GM21717 (cell line): Measurements from ENCODE around the gene TSTD1.

Experiments used
- ATAC-seq: cut with Tn5 transposase; IDR thresholded peaks from one replicate; pipeline ENCODE4 v1.9.1; 2021; ENCODE audit warnings: mild to moderate bottlenecking, moderate library complexity; ENCODE audit not compliant: unreplicated experiment

Gene TSTD1, protein sequence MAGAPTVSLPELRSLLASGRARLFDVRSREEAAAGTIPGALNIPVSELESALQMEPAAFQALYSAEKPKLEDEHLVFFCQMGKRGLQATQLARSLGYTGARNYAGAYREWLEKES

DNA sequence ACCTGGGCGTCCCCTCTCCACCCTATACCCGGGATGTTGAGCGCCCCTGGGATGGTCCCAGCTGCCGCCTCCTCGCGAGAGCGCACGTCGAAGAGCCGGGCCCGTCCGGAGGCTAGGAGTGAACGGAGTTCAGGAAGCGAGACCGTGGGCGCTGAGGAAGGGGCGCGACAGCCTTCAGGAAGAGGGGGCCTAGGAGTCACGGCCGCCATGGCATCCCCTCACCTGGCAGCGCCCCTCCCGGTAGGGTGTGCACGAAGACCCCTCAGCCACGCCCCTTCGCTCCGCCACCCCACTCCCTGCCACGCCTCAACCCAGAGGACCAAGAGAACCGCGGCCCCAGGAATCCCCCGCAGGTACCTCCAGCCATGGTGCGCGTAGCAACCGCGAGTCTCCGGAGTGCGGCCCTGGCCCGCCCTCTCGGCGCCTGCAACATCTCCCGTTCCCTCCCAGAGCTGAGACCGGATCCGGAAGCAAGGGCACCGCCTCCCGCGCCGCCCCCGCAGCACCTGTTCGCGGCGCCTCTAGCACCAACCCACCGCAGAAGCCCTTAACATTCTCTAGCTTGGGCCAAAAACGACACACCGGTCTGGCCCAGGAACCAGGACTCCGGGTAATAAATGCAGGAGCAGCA lies at the start of gene TSTD1:
Gene TSTD1, minus strand, starts transcription at position 442 of the 631 bp plus-strand sequence. Its CDS starts 75 bp downstream, at position 367.
- ATAC-seq: peak; percentile 75

DNA sequence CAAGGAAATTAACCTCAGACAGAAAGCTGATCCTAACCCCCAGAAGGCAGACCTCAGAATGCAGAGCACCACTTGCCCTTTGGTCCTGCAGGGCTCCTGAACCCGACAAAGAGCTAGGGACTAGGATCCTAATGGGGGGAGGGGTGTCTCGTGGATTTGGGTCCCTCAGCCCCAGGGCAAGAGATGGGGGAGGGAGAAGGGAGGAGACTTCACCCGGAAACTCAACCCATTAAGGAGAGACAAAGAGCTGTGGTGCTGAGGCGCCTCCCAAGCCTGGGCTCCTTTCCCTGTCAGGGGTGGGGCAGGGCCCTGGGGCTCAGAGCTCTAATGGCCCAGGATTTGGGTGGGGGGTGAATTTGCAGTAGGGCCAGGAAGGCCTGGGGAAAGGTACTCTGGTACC lies 47.7 kb upstream of the TSTD1 start:
- no peak for ATAC-seq

DNA sequence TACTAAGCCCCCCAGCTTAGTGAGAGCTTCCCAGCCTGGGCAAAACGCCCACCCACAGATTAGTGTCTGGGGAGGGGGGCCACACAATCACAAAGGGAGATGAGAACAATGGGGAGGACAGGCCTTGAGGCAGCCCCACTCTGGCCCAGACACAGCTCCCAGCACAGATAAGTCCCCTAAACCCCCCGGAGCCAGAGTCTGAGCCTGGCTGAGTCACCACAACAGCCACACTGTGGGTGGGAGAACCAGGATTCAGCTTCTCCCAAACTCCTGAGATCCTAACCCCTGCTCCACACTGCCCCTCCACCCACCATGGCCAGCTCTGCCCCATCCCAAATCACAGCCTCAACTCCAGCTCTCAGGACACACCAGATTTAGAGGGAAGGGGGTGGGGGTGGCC lies 46.4 kb upstream of the TSTD1 start:
- ATAC-seq: no peak

DNA sequence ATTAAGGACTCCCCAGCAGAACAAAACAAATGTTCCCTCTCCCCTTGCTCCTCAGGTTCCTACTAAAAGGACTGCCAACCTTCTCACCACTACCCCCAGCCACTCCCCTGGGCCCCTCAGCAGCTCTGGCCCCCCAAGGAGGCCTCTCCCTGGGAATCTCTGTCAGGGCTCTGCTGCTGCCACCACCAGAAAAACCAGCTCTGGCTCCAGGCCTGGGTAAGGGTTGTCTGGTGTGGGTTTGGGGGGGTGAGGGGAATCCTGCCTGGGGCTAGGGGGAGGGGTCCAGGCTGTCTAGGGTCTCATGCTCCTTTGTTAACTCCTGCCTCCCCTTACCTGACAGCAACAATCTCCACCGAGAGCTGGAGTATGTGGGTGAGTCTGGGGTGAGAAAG lies 45.8 kb upstream of the TSTD1 start:
- no peak for ATAC-seq

DNA sequence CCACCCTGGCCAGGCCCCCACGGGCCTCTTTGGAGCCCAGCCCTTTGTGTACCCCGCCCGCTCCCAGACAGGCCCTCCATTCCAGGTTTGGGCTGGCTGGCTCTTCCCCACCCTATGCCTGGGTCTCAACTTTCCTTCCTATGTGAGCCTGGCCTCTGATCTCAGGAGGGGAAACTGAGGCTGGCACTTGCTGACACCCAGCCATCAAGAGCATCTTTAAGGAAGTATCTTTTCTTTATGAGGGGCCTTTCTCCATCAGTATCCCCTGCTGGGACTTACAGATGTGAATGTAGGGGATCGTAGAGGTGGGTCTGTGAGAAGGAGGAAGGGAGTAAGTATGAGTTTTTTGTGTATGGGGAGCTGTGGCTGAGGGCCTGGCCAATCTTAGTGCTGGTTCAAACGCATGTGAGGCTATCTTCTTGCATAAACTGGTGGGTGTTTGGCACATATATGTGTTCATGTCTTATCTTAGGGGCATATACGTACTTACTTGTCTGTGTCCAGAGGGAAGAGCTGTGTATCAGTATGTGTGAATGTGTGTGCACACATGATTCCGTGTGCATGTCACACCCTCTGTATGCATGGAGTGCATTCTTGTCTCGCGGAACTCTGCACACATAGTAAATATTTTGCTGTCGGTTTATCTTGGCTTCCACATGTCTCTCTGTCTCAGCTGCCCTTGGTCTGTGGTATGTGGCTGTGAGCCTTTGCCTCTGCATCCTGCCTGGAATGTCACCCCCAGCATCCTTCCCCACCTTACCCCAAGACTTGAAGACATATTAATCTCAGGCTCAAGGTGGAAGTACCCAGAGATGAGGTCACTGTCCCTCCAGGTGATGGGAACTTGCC lies 45.2 kb upstream of the TSTD1 start:
- no peak for ATAC-seq

DNA sequence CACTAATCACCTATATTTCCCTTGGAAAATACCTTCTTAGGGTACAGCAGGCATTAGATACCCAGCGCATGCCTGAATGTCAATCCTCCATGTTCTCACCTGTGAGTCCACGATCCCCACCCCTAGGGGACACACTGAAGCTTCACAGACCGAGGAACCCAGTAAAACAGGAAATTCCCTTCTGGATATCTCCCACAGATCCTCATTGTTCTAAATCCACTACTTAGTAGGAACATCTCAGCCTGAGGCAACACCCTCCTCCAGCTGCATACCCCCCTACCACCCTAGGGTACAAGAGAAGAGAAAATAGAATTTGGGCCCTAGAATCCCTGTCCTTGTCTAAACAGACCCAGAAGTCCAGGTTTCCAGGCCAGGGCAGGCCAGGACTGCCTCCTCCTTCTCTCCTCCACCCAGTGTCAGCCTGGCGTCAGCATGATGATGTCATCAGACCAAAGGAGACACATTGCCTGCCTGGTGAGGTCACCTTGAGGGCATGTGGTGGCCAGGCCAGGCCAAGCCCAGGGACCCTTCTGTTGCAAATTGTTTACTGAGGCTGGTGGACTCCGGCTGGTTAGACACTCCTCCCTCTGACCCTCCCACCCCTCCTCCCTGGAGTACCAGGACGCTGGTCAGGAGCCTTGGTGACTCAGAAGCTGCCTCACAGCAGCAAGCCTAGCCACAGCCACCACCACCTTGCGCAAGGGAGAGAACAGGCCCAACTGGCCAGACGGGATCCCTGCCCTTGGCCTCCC lies 44.4 kb upstream of the TSTD1 start:
- no peak for ATAC-seq

DNA sequence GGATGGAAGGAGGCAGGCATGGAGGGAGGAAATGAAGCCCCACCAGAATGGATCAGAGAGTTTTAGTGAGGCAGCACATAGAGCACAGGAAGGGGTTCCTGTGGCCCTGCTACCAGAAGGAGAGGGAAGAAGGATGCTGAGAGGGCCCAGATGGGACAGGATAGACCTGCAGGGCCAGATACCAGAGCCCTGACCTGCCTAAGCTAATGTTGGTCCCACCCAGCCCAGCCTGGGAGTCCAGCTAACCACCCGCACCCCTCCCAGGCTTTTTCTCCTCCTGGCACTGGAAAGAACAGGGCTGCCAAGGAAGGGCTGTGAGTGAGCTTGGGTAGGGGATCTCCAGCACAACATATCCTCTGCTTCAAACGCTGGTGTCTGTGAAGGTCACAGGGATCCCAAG lies 43.7 kb upstream of the TSTD1 start:
- ATAC-seq: no peak

DNA sequence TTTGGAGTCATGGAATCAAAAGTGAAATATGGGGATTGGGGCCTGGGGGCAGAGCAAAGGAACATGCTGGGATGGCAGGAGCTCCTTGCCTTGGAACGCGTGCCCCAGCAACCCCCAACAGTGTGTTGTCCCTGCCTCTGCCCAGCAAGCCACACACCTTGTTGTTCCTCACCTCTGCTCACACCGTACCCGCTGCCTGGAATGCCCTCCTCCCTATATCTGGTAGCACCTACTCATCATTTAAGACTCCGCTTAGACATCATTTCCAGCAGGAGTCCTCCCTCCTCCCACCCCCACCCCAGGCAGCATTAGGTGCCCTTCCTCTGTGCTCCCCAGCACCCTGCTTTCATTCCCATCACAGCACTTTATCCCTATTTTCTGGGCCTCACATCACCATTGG lies 42.8 kb upstream of the TSTD1 start:
- no peak for ATAC-seq

DNA sequence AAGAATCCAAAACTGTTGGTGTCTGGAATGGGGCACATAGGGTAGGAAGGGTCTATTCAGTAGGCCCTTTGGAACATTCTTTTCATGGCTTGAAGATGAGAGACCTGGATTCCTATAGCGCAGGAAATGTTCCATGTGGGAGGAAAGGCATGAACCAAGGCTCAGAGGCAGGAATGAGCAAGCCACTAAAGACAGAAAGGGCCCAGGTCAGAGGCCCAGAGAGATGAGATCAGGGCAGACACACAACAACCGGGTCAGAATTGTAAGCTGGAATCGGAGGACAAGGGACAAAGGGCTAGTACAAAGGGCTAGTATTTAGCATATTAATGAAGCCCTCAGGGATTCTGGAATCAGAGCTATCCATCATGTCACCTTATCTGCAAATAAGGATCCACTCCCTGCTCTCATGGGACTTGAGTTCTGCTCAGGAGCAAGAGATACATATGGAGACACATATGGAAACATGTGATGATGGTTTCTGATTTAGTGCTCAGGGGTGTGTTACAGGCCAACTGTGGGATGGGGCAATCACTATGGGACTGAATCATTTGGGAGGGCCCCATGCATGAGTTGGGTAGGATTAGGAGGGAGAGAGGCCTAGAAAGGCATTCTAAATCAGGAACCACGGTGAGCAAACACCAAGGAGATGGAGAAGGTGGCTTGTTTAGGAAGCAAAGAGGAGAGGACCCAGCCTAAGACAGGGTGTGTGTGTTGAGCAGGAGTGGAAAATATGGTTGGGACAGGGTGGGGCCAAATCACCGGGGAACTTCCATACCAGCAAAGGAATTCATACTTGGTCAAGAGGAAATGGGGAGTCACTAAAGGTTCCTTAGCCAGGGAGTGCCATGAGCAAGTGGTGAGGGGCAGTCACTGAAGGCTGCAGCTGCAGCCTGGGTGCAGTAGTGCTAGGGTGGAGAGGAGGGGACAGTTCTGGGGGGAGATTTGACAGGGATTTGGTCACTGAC lies 42.0 kb upstream of the TSTD1 start:
- no peak for ATAC-seq

DNA sequence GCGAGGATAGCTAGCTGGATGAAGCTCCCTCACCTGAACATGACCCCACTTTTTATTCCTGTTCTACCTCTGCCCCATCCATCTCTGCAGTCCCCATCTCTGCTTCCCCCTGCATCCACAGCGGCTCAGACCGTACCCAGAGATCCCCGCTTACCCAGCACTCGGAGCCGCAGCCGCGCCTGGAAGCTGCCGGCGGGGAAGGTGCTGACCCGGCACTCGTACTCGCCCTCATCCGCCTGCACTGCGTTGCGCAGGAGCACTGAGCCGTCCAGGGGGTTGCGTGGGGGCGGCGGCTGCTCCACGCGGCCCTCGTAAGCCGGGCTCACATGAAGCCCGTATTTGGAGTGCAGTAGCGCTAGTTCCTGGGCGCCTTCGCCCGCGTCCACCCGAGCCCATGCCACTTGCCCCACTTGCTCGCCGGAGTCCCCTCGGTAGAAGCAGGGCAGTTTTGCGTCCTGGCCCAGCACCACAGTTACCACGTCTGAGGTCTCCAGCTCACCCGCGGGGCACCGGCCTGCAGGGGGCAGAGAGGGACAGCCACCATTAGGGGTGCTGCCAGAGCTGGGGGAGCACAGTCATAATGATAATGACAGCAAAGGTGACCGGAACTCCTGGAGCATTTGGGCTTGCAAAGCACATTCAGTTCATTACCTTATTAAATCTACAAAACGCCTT lies 40.8 kb upstream of the TSTD1 start:
- no peak for ATAC-seq

DNA sequence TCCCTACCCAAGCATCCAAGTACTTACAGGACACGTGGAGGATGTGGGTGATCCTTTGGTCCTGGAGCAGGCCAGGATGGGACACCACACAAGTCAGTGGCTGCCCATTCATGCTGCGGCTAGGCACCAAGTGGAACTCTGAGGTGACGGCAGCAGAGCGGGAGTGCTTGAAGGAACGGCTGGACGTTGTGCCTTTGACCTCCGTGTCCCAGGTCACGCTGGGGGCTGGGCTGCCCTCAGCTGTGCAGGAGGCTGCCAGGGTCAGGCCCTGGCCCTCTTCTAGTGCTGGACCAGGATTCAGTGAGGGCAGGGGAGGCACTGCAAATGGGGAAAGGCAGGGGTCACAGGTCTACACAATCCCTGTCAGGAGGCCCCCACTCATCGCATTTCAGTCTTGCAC lies 38.7 kb upstream of the TSTD1 start:
- ATAC-seq: no peak

DNA sequence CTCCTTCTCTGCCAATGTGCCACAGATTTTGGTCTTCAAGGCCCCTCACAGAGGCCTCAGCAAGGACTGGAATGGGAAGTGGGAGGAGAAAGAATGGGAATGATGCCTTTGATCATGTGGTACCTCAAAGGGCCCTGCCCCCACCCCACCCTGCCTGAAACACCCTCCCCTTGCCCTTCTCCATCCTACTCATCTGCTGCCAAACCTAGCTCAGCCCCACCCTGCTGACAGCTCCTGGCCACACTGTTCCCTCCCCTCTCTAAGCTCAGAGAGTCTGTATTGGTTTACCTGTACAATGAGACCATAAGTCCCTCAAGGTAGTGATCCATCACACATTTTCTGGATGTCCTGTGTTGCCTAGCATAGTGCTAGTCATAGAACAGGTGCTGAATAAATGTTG lies 37.6 kb upstream of the TSTD1 start:
- ATAC-seq: no peak

DNA sequence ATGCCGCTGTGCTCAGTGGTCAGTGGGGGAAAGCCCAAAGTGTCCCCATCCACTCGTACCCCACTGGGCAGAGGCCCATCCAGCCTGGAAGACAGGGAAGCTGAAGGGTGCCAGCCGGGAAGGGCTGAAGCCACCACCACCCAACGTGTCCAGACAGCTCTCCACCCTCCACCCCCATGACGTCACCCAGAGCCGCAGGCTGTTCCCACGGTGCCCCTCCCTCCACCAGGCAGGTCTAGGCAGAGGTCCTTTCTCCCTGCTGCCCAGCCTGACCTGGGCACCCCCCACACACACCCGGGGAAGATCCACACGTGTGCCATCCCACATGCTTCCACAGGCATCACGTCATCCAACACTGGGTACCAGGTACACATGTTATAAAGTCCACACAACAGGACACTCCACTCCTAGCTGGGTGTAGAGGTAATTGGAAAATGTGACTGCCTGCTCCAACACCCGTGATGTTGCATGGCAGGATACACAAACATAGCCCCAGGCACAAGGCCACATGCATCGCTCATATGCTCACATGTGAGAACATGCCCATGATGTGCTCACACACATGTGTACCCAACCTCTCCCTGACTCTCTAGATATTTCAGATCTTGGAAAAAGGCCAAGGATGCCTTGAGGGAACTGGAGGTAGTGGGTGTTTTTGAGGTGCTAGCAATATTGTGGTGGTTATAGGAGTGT lies 36.1 kb upstream of the TSTD1 start:
- ATAC-seq: no peak

DNA sequence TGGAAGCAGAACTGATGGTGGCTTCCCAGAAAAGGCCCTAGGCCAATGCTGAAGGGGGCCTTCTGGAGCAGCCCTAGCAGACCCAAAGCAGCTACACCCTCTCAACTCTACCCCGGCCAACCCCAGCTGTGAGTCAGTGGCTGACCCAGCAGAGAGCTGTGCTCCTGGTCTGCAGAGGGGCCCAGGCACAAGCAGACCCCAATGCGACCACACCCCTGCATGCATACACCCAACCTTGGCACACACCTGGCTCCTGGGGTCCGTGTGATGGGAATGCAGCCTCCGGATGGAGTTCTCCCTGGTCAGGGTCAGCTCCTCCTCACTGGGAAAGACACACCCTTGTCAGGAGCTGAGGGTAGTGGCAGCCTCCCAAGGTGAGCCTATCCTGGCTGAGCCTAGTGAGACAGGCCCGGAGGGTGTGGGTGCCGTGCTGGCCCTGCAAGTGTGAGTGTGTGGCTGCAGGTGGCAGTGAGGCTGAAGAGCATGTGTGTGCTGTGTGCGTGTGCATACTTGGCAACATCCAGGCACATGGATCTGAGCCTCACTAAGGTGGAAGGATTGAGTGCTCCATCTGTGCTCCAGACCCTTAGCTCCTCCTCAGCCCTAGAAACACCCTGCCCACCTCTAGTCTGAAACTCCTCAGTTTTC lies 34.8 kb upstream of the TSTD1 start:
- ATAC-seq: no peak

DNA sequence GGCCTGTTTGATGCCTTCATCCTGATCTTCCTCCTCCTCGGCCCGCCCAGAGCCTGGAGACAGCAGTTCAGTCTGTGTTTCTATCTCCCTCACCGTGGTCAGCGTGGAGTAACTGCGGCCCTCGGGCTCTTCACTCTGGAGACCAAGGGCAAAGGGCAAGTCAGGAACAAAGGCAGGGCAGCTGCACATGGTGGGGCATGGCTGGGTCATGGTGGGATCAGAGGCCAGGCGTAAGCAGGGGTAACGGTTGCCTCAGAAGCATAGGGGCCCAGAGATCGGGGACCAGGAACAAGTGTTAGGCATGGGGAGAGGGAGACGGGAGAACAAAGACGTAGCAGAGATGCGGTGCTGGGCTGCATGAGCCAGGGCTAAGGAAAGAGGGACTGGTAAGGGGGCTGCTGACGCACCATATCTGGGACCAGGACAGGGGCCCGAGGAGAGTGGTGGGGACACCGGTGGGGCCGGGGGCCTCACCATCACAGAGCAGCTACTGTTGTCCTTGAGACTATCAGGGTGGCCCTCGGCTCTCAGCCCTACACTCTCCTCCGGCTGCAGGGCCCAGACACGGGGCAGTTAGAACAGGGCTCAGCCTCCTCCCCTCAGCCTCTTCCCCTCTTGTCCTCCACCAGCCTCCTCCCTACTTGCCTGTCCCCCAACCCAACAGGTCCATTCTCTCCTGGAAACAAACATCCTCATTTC lies 34.1 kb upstream of the TSTD1 start:
- no peak for ATAC-seq

DNA sequence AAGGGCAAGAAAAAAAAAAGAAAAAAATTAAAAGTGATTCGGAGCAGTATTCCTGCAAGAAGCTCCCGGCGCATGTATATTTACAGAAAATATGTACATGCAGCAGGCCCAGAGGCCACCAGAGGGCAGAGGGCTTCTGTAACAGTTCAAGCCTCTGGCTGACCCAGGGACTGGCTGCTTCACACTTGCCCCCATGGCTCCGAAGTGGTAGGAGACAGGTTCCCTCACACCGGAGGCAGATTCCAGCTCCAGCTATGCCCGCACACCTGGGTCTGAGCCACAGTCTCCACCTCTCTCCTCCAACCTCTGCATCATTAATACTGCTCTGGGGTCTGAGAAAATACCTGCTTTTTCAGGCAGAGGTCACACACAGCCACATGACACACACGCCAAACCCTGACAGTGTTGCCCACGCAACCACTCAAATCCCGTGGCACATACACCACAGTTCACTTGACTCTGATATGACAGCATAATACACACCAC lies 33.2 kb upstream of the TSTD1 start:
- ATAC-seq: no peak

DNA sequence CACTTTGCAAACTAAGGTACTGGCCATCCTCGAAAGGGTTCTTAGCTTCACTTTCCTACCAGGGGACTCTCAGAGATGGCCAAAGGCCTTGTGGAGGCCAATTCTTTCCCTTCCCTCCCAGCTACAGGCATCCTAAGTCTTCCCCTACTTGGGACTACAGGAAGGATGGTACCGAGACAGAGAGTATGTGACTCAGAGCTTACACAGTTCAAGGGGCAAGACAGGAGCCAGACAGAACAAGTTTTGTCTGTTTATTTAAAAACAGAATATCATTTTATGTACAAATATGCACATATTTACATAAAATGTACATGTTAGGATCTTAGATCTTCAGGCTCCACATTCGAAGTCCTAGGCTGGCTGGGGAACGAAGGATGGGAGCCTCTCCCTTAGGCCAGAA lies 32.0 kb upstream of the TSTD1 start:
- ATAC-seq: no peak

DNA sequence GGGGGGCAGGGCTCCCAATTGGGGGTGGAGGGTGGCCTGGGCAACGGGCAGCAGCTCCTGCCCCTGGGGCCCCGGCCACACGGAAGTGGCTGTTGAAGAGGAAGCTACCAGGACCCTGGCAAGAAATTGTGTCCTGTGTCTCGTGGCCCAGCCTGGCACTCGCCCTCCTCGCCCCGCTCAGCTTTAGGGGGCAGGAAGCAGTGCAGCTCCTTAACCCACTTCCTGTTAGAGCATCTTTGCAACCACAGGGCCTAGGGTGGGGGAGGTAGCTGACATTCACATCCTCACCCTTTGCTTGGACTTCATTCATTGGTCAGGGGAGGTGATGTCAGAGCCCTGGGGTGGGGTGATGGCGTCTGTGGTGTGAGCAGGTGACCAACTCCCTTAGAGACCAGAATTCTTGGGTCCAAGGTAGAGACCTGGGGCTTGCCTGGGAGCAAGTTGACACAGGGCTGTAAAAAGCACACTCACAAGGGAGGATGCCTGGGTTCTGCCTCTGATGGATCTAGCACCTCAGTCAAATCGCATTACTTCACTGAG lies 31.0 kb upstream of the TSTD1 start, which contains the start of gene ARHGAP30:
Gene ARHGAP30, minus strand, starts transcription at position 161 of the 540 bp plus-strand sequence. CDS start 267 bp downstream, outside the sequence.
- peak; percentile 85 for ATAC-seq
